Endodermal cell (in vitro differentiated cells): Measurements from ENCODE around the gene SPACA7. TPM values are rescaled to one million over a fixed set of nuclear protein-coding genes. Genes with fewer than 3 reads are reported as not detected.

Source experiments
- DNase-seq: peaks from one replicate; pipeline ENCODE4 v3.0.0-alpha.2; 2017
- H3K27ac ChIP-seq: 2 replicates; pipeline ENCODE4 v1.5.1; 2013; ENCODE audit warnings: mild to moderate bottlenecking, low read depth, low read length, moderate library complexity
- H3K27me3 ChIP-seq: 2 replicates; pipeline ENCODE4 v1.6.1; 2013; ENCODE audit warnings: mild to moderate bottlenecking, low read length, moderate library complexity; ENCODE audit not compliant: insufficient read depth, control insufficient read depth, poor library complexity, severe bottlenecking
- H3K36me3 ChIP-seq: 2 replicates; pipeline ENCODE4 v1.7.0; 2013; ENCODE audit warnings: mild to moderate bottlenecking, low read length, moderate library complexity; ENCODE audit not compliant: control insufficient read depth, insufficient read depth
- H3K4me1 ChIP-seq: one replicate; pipeline ENCODE4 v1.7.0; 2013; ENCODE audit warnings: low read length; ENCODE audit not compliant: control insufficient read depth, insufficient read depth
- H3K4me3 ChIP-seq: 2 replicates; pipeline ENCODE4 v1.5.1; 2013; ENCODE audit warnings: mild to moderate bottlenecking, low read length, moderate library complexity
- H3K9ac ChIP-seq: 2 replicates; pipeline ENCODE4 v1.6.1; 2013; ENCODE audit warnings: mild to moderate bottlenecking, low read length, moderate library complexity; ENCODE audit not compliant: poor library complexity, severe bottlenecking; ENCODE audit errors: extremely low read depth
- H3K9me3 ChIP-seq: 2 replicates; pipeline ENCODE4 v1.6.1; 2013; ENCODE audit warnings: mild to moderate bottlenecking, low read length, moderate library complexity; ENCODE audit not compliant: control insufficient read depth
- H3K27ac Mint-ChIP-seq: 2 replicates; pipeline ENCODE4 v1.8.0; 2020; ENCODE audit warnings: mixed read lengths
- H3K27me3 Mint-ChIP-seq: 2 replicates; pipeline ENCODE4 v1.8.0; 2021; ENCODE audit warnings: mild to moderate bottlenecking, mixed read lengths; ENCODE audit not compliant: insufficient read depth
- H3K36me3 Mint-ChIP-seq: 2 replicates; pipeline ENCODE4 v1.8.0; 2020; ENCODE audit warnings: low read depth, mixed read lengths
- H3K4me1 Mint-ChIP-seq: 2 replicates; pipeline ENCODE4 v1.8.0; 2020; ENCODE audit warnings: mixed read lengths
- H3K4me3 Mint-ChIP-seq: 2 replicates; pipeline ENCODE4 v1.8.0; 2020; ENCODE audit warnings: mild to moderate bottlenecking, moderate library complexity, mixed read lengths
- H3K9me3 Mint-ChIP-seq: 2 replicates; pipeline ENCODE4 v1.8.0; 2020; ENCODE audit warnings: mild to moderate bottlenecking, mixed read lengths
- WGBS, 2 experiments: methylation state at CpG; one replicate each; pipeline versions ENCODE4 v1.1.5 to v1.1.7; 2013; ENCODE audit warnings: missing lambda C conversion rate in 2 of 2, mixed read lengths in 1 of 2; ENCODE audit not compliant: insufficient coverage in 1 of 2, insufficient read length in 1 of 2; 5-methylcytosine and 5-hydroxymethylcytosine counted together
- total RNA-seq, 2 donors: library from RNA; stranded (reverse); fragmentation: NEBNext Ultra II Directional in 1 of 2; extraction: Animal tissue kit (Norgen Biotek cat#: 25700) in 1 of 2; gene quantifications; 2 replicates in 1 of 2; 3 replicates in 1 of 2; pipeline ENCODE4 v1.2.1, GENCODE V29; 2021
- TF ChIP-seq, protein P1 (sequence below): fragments of 200-600 bp; sonication (generic); conservative IDR thresholded peaks from 2 replicates; pipeline ENCODE4 v1.5.0; 2021; ENCODE audit warnings: antibody characterized with exemption, mild to moderate bottlenecking

SPACA7 gene
- total RNA-seq, 2 donors from 2014 or later, result not detected

DNA sequence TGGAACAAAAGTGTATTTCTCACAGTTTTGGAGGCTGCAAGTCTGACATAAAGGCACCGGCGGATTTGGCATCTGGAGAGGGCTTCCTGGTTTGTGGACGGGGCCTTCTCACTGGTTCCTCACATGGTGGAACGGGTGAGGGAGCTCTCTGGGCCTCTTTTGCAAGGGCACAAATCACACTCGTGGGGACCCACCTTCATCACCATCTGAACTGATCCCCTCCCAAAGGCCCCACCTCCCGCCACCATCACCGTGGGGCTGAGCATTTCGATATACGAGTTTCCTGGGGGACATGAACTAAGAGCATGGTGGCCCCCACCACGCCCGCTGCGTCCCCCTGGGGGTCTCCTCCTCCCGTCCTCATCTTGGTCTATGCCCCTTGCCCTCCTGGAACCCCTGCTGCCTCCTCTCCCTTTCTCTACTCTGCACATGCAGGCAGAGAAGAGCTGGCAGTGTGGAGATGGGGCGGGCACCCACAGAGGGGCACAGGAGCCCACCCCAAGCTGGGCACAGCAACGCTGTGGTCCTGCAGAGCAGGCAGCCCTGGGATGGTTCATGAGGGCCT is 20.8 kb upstream of the SPACA7 start:
- no peaks in the 10 kb centered on the region for H3K4me1 ChIP-seq
- DNase-seq, result no peak
- 93 to 100% methylated on average over 8 to 15 of the region's 15 CpGs for WGBS, 2 experiments
- Mint-ChIP-seq H3K9me3 (peaks cover 4% of the 10 kb centered on the region), H3K27me3 (peaks cover 6% of the 10 kb centered on the region), H3K4me3 (no peak overlapping the region), H3K4me1 (no peaks in the 10 kb centered on the region), H3K27ac (no peak overlapping the region), H3K36me3 (no peaks in the 10 kb centered on the region)
- H3K4me3 ChIP-seq, result no peak overlapping the region
- H3K36me3 ChIP-seq, result no peaks in the 10 kb centered on the region
- H3K27me3 ChIP-seq, result no peaks in the 10 kb centered on the region
- TF ChIP-seq, protein P1, sequence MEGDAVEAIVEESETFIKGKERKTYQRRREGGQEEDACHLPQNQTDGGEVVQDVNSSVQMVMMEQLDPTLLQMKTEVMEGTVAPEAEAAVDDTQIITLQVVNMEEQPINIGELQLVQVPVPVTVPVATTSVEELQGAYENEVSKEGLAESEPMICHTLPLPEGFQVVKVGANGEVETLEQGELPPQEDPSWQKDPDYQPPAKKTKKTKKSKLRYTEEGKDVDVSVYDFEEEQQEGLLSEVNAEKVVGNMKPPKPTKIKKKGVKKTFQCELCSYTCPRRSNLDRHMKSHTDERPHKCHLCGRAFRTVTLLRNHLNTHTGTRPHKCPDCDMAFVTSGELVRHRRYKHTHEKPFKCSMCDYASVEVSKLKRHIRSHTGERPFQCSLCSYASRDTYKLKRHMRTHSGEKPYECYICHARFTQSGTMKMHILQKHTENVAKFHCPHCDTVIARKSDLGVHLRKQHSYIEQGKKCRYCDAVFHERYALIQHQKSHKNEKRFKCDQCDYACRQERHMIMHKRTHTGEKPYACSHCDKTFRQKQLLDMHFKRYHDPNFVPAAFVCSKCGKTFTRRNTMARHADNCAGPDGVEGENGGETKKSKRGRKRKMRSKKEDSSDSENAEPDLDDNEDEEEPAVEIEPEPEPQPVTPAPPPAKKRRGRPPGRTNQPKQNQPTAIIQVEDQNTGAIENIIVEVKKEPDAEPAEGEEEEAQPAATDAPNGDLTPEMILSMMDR, result no peak
- no peak overlapping the region for H3K9ac ChIP-seq
- no peaks in the 10 kb centered on the region for H3K9me3 ChIP-seq
- H3K27ac ChIP-seq, result no peak overlapping the region

DNA sequence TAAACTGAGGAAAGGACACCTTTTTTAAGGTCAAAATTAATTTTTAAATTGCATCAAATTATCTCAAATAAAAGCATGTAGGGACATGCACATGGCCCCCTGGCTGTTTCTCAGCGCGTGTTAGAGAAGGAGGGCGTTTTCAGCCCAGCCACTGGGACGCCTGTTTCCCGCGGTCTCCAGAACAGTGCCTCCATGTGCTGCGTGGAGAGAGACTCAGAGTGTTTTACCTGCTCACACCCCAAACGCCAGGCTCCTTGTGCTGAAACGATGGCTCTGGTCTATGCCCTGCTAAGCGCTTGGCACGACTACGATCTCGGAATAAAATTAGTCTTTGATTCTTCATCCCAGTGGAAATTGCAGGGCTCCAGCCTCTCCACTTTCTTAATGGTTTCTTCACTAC is 20.0 kb upstream of the SPACA7 start:
- H3K9me3 ChIP-seq, result no peaks in the 10 kb centered on the region
- no peak overlapping the region for H3K9ac ChIP-seq
- 91% methylated on average over 13 of the region's 13 CpGs for WGBS, 2 experiments
- no peaks in the 10 kb centered on the region for H3K36me3 ChIP-seq
- peaks cover 9% of the 10 kb centered on the region for H3K27me3 Mint-ChIP-seq
- H3K4me3 Mint-ChIP-seq, result no peak overlapping the region
- H3K4me3 ChIP-seq, result no peak overlapping the region
- H3K27ac Mint-ChIP-seq, result no peak overlapping the region
- no peaks in the 10 kb centered on the region for H3K4me1 Mint-ChIP-seq
- H3K36me3 Mint-ChIP-seq, result no peaks in the 10 kb centered on the region
- no peak overlapping the region for H3K27ac ChIP-seq
- H3K9me3 Mint-ChIP-seq, result peaks cover 9% of the 10 kb centered on the region
- TF ChIP-seq, protein P1, result no peak
- no peak for DNase-seq
- no peaks in the 10 kb centered on the region for H3K4me1 ChIP-seq
- no peaks in the 10 kb centered on the region for H3K27me3 ChIP-seq

- no peaks in the 10 kb centered on the region for H3K27me3 ChIP-seq
- H3K9me3 Mint-ChIP-seq, result peaks cover 14% of the 10 kb centered on the region
- H3K4me3 Mint-ChIP-seq, result no peak overlapping the region
- H3K36me3 Mint-ChIP-seq, result no peaks in the 10 kb centered on the region
- no peak overlapping the region for H3K27ac ChIP-seq
- H3K27me3 Mint-ChIP-seq, result peaks cover 10% of the 10 kb centered on the region
- H3K4me3 ChIP-seq, result no peak overlapping the region
- no peak overlapping the region for H3K27ac Mint-ChIP-seq
- H3K4me1 Mint-ChIP-seq, result no peaks in the 10 kb centered on the region
- TF ChIP-seq, protein P1, result no peak
- no peak overlapping the region for H3K9ac ChIP-seq
- no peaks in the 10 kb centered on the region for H3K4me1 ChIP-seq
- WGBS, 2 experiments, result 91 to 95% methylated on average over 4 of the region's 4 CpGs
- DNase-seq, result no peak
- H3K9me3 ChIP-seq, result no peaks in the 10 kb centered on the region
- no peaks in the 10 kb centered on the region for H3K36me3 ChIP-seq
These were observed 18.0 kb upstream of the SPACA7 start for GRCh38 chr13:112358156-112358555.
